H1 (cell line): ENCODE results near the gene PTPRJ. TPM values are rescaled to one million over a fixed set of nuclear protein-coding genes. Genes with fewer than 3 reads are reported as not detected.

Source experiments
- BACH1 ChIP-seq: IDR thresholded peaks from 2 replicates; pipeline ENCODE4 v1.6.1; 2012; ENCODE audit warnings: low read length, improper control_type of control experiment
- CHD1 ChIP-seq: IDR thresholded peaks from 2 replicates; pipeline ENCODE4 v1.6.1; 2012; ENCODE audit warnings: low read depth, low read length, improper control_type of control experiment
- SP1 ChIP-seq: IDR thresholded peaks from 2 replicates; pipeline ENCODE4 v1.6.1; 2011; ENCODE audit warnings: low read depth, low read length
- SUZ12 ChIP-seq: fragments of 200-600 bp; sonication (generic); IDR thresholded peaks from 2 replicates; pipeline ENCODE4 v1.6.1; 2012; ENCODE audit warnings: mild to moderate bottlenecking, inconsistent platforms, low read length, moderate library complexity, mixed read lengths
- TCF12 ChIP-seq: IDR thresholded peaks from 2 replicates; pipeline ENCODE4 v1.6.1; 2011; ENCODE audit warnings: low read depth, mild to moderate bottlenecking, low read length
- polyA plus RNA-seq, 7 experiments: library from polyadenylated mRNA; depleted of rRNA in 3 of 7; stranded (reverse) in 5 of 7; unstranded in 2 of 7; fragments of >200 nt in 5 of 7; fragments of 200-250 nt in 2 of 7; gene quantifications; 1 replicate in 5 of 7; 2 replicates in 1 of 7; 4 replicates in 1 of 7; pipeline versions ENCODE4 v1.2.1 to v1.2.3, GENCODE V29; 2011 to 2013; ENCODE audit warnings: missing spikeins in 2 of 7, mixed read lengths in 2 of 7
- total RNA-seq: library from RNA; stranded (reverse); fragmentation: NEBNext Ultra II Directional; extraction: Animal tissue kit (Norgen Biotek cat#: 25700); gene quantifications from 2 replicates; pipeline ENCODE4 v1.2.1, GENCODE V29; 2021
- TF ChIP-seq, protein P1 (sequence below): fragments of 300-600 bp; sonication (generic); IDR thresholded peaks from 2 replicates; pipeline ENCODE4 v1.7.1; 2012; ENCODE audit warnings: low read length, moderate library complexity, mild to moderate bottlenecking, inconsistent platforms; ENCODE audit not compliant: insufficient replicate concordance

PTPRJ gene
- total and polyA plus RNA-seq, 2 of the 8 experiments (the other 6 are each of a cell fraction or from before 2014, with no cell fraction given), result 4.4 to 22.6 TPM

DNA sequence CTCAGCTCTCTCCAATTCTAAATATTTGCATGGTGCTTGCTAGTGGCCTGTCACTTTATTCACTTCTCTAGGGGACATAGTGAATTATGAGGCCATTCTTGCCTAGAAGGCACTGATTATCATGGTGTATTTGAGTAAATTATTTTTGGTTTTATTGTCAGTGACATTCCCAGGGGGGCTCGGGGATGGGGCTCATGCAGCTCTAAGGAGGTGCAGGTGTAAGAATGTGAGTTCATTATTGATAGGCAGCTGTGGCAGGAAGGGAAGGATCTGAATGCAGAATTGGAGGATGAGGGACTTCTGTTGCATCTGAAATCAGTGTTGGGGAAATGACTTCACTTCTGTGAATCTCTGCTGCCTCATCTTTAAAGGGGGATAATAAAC lies 182.5 kb downstream of the PTPRJ start (continued):
- TF ChIP-seq TCF12 (no peak), BACH1 (no peak), SP1 (no peak), CHD1 (no peak), SUZ12 (no peak)
- TF ChIP-seq, protein P1, sequence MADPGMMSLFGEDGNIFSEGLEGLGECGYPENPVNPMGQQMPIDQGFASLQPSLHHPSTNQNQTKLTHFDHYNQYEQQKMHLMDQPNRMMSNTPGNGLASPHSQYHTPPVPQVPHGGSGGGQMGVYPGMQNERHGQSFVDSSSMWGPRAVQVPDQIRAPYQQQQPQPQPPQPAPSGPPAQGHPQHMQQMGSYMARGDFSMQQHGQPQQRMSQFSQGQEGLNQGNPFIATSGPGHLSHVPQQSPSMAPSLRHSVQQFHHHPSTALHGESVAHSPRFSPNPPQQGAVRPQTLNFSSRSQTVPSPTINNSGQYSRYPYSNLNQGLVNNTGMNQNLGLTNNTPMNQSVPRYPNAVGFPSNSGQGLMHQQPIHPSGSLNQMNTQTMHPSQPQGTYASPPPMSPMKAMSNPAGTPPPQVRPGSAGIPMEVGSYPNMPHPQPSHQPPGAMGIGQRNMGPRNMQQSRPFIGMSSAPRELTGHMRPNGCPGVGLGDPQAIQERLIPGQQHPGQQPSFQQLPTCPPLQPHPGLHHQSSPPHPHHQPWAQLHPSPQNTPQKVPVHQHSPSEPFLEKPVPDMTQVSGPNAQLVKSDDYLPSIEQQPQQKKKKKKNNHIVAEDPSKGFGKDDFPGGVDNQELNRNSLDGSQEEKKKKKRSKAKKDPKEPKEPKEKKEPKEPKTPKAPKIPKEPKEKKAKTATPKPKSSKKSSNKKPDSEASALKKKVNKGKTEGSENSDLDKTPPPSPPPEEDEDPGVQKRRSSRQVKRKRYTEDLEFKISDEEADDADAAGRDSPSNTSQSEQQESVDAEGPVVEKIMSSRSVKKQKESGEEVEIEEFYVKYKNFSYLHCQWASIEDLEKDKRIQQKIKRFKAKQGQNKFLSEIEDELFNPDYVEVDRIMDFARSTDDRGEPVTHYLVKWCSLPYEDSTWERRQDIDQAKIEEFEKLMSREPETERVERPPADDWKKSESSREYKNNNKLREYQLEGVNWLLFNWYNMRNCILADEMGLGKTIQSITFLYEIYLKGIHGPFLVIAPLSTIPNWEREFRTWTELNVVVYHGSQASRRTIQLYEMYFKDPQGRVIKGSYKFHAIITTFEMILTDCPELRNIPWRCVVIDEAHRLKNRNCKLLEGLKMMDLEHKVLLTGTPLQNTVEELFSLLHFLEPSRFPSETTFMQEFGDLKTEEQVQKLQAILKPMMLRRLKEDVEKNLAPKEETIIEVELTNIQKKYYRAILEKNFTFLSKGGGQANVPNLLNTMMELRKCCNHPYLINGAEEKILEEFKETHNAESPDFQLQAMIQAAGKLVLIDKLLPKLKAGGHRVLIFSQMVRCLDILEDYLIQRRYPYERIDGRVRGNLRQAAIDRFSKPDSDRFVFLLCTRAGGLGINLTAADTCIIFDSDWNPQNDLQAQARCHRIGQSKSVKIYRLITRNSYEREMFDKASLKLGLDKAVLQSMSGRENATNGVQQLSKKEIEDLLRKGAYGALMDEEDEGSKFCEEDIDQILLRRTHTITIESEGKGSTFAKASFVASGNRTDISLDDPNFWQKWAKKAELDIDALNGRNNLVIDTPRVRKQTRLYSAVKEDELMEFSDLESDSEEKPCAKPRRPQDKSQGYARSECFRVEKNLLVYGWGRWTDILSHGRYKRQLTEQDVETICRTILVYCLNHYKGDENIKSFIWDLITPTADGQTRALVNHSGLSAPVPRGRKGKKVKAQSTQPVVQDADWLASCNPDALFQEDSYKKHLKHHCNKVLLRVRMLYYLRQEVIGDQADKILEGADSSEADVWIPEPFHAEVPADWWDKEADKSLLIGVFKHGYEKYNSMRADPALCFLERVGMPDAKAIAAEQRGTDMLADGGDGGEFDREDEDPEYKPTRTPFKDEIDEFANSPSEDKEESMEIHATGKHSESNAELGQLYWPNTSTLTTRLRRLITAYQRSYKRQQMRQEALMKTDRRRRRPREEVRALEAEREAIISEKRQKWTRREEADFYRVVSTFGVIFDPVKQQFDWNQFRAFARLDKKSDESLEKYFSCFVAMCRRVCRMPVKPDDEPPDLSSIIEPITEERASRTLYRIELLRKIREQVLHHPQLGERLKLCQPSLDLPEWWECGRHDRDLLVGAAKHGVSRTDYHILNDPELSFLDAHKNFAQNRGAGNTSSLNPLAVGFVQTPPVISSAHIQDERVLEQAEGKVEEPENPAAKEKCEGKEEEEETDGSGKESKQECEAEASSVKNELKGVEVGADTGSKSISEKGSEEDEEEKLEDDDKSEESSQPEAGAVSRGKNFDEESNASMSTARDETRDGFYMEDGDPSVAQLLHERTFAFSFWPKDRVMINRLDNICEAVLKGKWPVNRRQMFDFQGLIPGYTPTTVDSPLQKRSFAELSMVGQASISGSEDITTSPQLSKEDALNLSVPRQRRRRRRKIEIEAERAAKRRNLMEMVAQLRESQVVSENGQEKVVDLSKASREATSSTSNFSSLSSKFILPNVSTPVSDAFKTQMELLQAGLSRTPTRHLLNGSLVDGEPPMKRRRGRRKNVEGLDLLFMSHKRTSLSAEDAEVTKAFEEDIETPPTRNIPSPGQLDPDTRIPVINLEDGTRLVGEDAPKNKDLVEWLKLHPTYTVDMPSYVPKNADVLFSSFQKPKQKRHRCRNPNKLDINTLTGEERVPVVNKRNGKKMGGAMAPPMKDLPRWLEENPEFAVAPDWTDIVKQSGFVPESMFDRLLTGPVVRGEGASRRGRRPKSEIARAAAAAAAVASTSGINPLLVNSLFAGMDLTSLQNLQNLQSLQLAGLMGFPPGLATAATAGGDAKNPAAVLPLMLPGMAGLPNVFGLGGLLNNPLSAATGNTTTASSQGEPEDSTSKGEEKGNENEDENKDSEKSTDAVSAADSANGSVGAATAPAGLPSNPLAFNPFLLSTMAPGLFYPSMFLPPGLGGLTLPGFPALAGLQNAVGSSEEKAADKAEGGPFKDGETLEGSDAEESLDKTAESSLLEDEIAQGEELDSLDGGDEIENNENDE, result no peak
